Heart right ventricle (tissue), 16 donors: ENCODE results near the gene EHD2. TPM values are rescaled to one million over a fixed set of nuclear protein-coding genes. Genes with fewer than 3 reads are reported as not detected.
A peak's percentile ranks its signal among the peaks of the same experiment; 100 is the strongest.

Experiments
- ATAC-seq, 8 donors: fragments of 200-7000 bp; cut with Tn5 transposase; one replicate each; pipeline ENCODE4 v1.9.1; 2020; ENCODE audit warnings: mild to moderate bottlenecking in 8 of 8, moderate library complexity in 8 of 8, moderate number of reproducible peaks in 1 of 8
- DNase-seq, 2 donors: peaks; one replicate each; pipeline ENCODE4 v3.0.0-alpha.2; 2020
- H3K27ac ChIP-seq, 10 donors: fragments of 200-600 bp; sonication (generic) in 2 of 10; one replicate each; pipeline versions ENCODE4 v1.5.0 to v1.8.0; 2020 to 2022; ENCODE audit warnings: mild to moderate bottlenecking in 3 of 10
- H3K27me3 ChIP-seq, 7 donors: fragments of 200-600 bp; one replicate each; pipeline ENCODE4 v1.8.0; 2021 to 2022; ENCODE audit warnings: mild to moderate bottlenecking in 2 of 7
- H3K36me3 ChIP-seq, 9 donors: fragments of 200-600 bp; sonication (generic) in 1 of 9; one replicate each; pipeline versions ENCODE4 v1.5.0 to v1.8.0; 2020 to 2022; ENCODE audit warnings: mild to moderate bottlenecking in 2 of 9
- H3K4me1 ChIP-seq, 9 donors: fragments of 200-600 bp; sonication (generic) in 1 of 9; one replicate each; pipeline versions ENCODE4 v1.5.0 to v1.8.0; 2020 to 2022; ENCODE audit warnings: mild to moderate bottlenecking in 4 of 9
- H3K4me3 ChIP-seq, 10 donors: fragments of 200-600 bp; sonication (generic) in 2 of 10; one replicate each; pipeline versions ENCODE4 v1.5.0 to v1.8.0; 2020 to 2022; ENCODE audit warnings: mild to moderate bottlenecking in 7 of 10, moderate library complexity in 2 of 10
- H3K9me3 ChIP-seq, 11 donors: fragments of 200-600 bp in 10 of 11; sonication (generic) in 2 of 11; one replicate each; pipeline versions ENCODE4 v1.5.0 to v1.8.0; 2013 to 2022; ENCODE audit warnings: mild to moderate bottlenecking in 2 of 11, control low read depth in 1 of 11, moderate library complexity in 1 of 11
- WGBS, 2 donors: extraction: QIAGEN DNeasy Blood & Tissue Kit; methylation state at CpG; one replicate each; pipeline ENCODE4 v1.1.7; 2013; ENCODE audit warnings: inconsistent platforms in 1 of 2; 5-methylcytosine and 5-hydroxymethylcytosine counted together
- intact Hi-C, 10 donors: fragments of 100-400 bp; cut with DNase I; formaldehyde crosslinking; loops; one replicate each; pipeline versions ENCODE4 v1.11.1 to v1.14.2; 2022
- polyA plus RNA-seq, 2 donors: library from polyadenylated mRNA; stranded (reverse); fragments of 200-250 nt; gene quantifications; one replicate each; pipeline ENCODE4 v1.2.3, GENCODE V29; 2013
- total RNA-seq, 10 donors: library from RNA; stranded (reverse); fragmentation: NEBNext Ultra II Directional in 3 of 10; extraction: Animal tissue kit (Norgen Biotek cat#: 25700) in 3 of 10; gene quantifications; one replicate each; pipeline versions ENCODE4 v1.2.1 to v1.2.4, GENCODE V29; 2021 to 2023
- TF ChIP-seq, protein P1 (sequence below), 9 donors: fragments of 200-600 bp; sonication (generic) in 2 of 9; IDR thresholded peaks; one replicate each; pipeline versions ENCODE4 v1.5.0 to v1.8.0; 2021 to 2022; ENCODE audit warnings: antibody characterized with exemption in 9 of 9, mild to moderate bottlenecking in 5 of 9, moderate library complexity in 1 of 9
- donor health status: Arrhythmogenic right ventricular cardiomyopathy.
- donor health status: ischemic (EF 13 %, LVEDD 7.1; RV severe dilation, severe dysfunction).
- donor health status: healthy with polysubstance abuse.
- donor health status: DM: no; HTN: yes; CAD: no.
- donor health status: DM: no; HTN: no; CAD: no.
- donor health status: ischemic (EF 25% LVEDD 6.9; RV normal size, moderate dysfunction).
- donor health status: ischemic (EF 25% LVEDD 5.7; RV mildly dilated, moderate dysfunction).
- donor health status: healthy.
- donor health status: DM: yes; HTN: yes; CAD: no.
- donor health status: Ischemic cardiomyopathy.
- donor health status: ischemic (EF 35%, LVEDD 5.7; RV mildly dilated, moderate dysfunction).
- donor health status: nonischemic (EF 11% LVEDD 7.7; RV severe dilation, severe dysfunction).
- donor health status: DM: yes; HTN: yes; CAD: no.
- donor health status: PGD.
- donor health status: ischemic (EF 29% LVEDD 5.4; RV normal size, mild dysfunction).
- donor health status: nonischemic (EF 23%, LVEDD 6.1; RV moderate dilation, normal function).

Gene EHD2
- total and polyA plus RNA-seq, 12 donors, result 27.5 to 78.2 (median 47.5) TPM

DNA sequence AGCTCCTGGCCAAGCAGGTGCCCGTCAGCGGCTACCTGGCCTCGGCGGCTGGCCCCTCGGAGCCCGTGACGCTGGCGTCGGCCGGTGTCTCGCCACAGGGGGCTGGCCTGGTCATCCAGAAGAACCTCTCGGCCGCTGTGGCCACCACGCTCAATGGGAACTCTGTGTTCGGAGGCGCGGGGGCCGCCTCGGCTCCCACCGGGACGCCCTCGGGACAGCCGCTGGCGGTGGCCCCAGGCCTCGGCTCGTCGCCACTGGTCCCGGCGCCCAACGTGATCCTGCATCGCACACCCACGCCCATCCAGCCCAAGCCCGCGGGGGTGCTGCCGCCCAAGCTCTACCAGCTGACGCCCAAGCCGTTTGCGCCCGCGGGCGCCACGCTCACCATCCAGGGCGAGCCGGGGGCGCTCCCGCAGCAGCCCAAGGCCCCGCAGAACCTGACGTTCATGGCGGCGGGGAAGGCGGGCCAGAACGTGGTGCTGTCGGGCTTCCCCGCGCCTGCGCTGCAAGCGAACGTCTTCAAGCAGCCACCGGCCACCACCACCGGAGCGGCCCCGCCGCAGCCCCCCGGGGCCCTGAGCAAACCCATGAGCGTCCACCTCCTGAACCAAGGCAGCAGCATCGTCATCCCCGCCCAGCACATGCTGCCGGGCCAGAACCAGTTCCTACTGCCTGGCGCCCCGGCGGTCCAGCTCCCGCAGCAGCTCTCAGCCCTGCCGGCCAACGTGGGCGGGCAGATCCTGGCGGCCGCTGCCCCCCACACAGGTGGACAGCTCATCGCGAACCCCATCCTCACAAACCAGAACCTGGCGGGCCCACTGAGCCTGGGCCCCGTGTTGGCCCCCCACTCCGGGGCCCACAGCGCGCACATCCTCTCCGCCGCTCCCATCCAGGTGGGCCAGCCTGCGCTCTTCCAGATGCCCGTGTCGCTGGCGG, 33.0 kb upstream of the EHD2 start:
- Histone ChIP-seq H3K27me3 (no peaks in the 10 kb centered on the region), H3K4me1 (no peaks in the 10 kb centered on the region), H3K36me3 (peaks cover 0 to 88% (median 21%) of the 10 kb centered on the region in 9 donors), H3K9me3 (no peaks in the 10 kb centered on the region), H3K27ac (no peak overlapping the region), H3K4me3 (no peak overlapping the region)
- ATAC-seq, result peak in 2 of 8 donors; percentile 3 to 4
- TF ChIP-seq, protein P1, sequence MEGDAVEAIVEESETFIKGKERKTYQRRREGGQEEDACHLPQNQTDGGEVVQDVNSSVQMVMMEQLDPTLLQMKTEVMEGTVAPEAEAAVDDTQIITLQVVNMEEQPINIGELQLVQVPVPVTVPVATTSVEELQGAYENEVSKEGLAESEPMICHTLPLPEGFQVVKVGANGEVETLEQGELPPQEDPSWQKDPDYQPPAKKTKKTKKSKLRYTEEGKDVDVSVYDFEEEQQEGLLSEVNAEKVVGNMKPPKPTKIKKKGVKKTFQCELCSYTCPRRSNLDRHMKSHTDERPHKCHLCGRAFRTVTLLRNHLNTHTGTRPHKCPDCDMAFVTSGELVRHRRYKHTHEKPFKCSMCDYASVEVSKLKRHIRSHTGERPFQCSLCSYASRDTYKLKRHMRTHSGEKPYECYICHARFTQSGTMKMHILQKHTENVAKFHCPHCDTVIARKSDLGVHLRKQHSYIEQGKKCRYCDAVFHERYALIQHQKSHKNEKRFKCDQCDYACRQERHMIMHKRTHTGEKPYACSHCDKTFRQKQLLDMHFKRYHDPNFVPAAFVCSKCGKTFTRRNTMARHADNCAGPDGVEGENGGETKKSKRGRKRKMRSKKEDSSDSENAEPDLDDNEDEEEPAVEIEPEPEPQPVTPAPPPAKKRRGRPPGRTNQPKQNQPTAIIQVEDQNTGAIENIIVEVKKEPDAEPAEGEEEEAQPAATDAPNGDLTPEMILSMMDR (IDR thresholded peaks at IDR 0.05), result no peak
- intact Hi-C loops, result loop anchor here in 1 of 10 donors (10.0 kb wide), 1 partner anchor 65 kb away; no protein-coding TSS in a partner anchor
- no peak for DNase-seq
- 96 to 97% methylated on average over 71 to 90 of the region's 90 CpGs for WGBS, 2 donors

DNA sequence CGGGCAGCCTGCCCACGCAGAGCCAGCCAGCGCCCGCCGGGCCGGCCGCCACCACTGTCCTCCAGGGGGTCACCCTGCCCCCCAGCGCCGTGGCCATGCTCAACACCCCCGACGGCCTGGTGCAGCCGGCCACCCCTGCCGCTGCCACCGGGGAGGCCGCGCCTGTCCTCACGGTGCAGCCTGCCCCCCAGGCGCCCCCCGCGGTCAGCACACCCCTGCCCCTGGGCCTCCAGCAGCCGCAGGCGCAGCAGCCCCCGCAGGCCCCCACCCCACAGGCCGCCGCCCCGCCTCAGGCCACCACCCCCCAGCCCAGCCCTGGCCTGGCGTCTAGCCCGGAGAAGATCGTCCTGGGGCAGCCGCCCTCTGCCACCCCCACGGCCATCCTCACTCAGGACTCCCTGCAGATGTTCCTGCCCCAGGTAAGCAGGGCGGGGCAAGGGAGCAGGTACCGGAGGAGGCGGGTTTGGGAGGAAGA, 32.3 kb upstream of the EHD2 start:
- Histone ChIP-seq H3K36me3 (peaks cover 0 to 85% (median 21%) of the 10 kb centered on the region in 9 donors), H3K27ac (no peak overlapping the region), H3K9me3 (no peaks in the 10 kb centered on the region), H3K27me3 (no peaks in the 10 kb centered on the region), H3K4me3 (no peak overlapping the region), H3K4me1 (no peaks in the 10 kb centered on the region)
- TF ChIP-seq, protein P1 (IDR thresholded peaks at IDR 0.05), result no peak
- intact Hi-C loops, result no loop called here
- ATAC-seq, result peak in 3 of 8 donors; percentile 15 to 38 (median 17)
- WGBS, 2 donors, result 88 to 91% methylated on average over 32 to 34 of the region's 34 CpGs
- DNase-seq, result no peak

DNA sequence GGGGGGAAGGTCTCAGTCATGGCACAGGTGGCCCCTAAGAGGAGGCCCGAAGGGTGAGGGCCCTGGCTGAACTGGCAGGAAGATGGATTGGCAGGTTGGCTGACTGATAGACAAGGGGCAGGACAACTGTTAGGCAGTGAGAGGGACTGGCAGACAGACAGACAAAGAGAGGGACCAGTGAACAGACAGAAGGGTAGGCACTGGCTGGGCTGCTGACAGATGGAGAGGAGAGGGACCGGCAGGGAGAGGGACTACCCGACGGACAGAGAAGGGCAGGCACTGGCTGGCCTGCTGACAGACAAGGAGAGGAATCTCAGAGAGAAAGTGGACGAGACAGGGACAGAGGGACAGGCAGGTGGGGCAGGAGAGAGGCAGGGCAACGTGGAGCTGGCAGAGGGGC, 31.8 kb upstream of the EHD2 start:
- no peaks in the 10 kb centered on the region for H3K9me3 ChIP-seq
- H3K4me3 ChIP-seq, result no peak overlapping the region
- ATAC-seq (peak in 6 of 8 donors; percentile 8 to 33 (median 26)), DNase-seq (no peak)
- TF ChIP-seq, protein P1 (IDR thresholded peaks at IDR 0.05), result no peak
- H3K27ac ChIP-seq, result no peak overlapping the region
- intact Hi-C loops, result no loop called here
- no peaks in the 10 kb centered on the region for H3K27me3 ChIP-seq
- H3K4me1 ChIP-seq, result no peaks in the 10 kb centered on the region
- H3K36me3 ChIP-seq, result peaks cover 0 to 85% (median 21%) of the 10 kb centered on the region in 9 donors
- 64 to 65% methylated on average over 6 of the region's 6 CpGs for WGBS, 2 donors

DNA sequence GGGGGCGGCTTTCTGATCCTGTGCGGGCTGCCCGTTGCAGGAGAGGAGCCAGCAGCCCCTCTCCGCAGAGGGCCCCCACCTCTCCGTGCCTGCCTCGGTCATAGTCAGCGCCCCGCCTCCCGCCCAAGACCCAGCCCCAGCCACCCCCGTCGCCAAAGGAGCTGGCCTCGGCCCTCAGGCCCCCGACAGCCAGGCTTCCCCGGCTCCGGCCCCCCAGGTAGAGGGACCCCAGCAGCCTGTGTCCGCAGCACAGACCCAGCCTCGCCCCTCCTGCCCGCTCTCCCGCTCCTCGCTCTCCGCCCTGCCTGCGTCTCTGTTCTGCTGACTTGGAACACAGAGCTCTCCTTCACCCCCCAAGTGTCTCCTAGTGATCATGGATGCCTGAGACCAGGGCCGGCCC, 31.3 kb upstream of the EHD2 start:
- Histone ChIP-seq H3K9me3 (no peaks in the 10 kb centered on the region), H3K27me3 (no peaks in the 10 kb centered on the region), H3K36me3 (peaks cover 0 to 85% (median 21%) of the 10 kb centered on the region in 9 donors), H3K27ac (no peak overlapping the region), H3K4me1 (no peaks in the 10 kb centered on the region), H3K4me3 (no peak overlapping the region)
- intact Hi-C loops, result no loop called here
- TF ChIP-seq, protein P1 (IDR thresholded peaks at IDR 0.05), result no peak
- ATAC-seq (peak in 4 of 8 donors; percentile 9 to 29 (median 18)), DNase-seq (no peak)
- WGBS, 2 donors, result 88 to 90% methylated on average over 22 to 23 of the region's 23 CpGs
